HG02884 (cell line): ENCODE results near the gene TMEM185A.
"Not testable (repeated sequence)": the region's sequence is repeated elsewhere in the genome, so short reads cannot be mapped to it uniquely, and the experiment has no call there.

ENCODE experiments used
- ATAC-seq: cut with Tn5 transposase; IDR thresholded peaks from one replicate; pipeline ENCODE4 v1.9.1; 2021; ENCODE audit warnings: mild to moderate bottlenecking, moderate library complexity; ENCODE audit not compliant: unreplicated experiment

Gene TMEM185A

DNA sequence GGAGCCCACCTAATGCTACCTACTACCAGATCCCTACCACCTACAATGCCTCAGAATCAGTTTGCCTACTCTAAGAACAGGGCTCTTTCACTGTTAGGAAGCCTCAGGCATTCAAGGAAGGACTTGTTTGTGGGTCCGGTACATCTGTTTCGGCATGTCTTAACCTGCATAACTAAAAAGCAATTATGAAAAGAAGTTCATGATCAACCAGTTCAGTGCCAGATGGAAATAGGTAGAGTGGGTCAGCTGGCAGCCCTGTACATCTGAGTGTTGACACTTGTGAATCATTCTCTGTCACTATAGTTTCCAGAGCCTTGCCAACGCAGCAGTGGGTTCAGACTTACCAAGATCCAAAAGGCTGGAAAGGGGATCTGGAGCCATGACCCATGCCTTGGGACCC, 3.3 kb downstream of the TMEM185A start:
- ATAC-seq = no peak

DNA sequence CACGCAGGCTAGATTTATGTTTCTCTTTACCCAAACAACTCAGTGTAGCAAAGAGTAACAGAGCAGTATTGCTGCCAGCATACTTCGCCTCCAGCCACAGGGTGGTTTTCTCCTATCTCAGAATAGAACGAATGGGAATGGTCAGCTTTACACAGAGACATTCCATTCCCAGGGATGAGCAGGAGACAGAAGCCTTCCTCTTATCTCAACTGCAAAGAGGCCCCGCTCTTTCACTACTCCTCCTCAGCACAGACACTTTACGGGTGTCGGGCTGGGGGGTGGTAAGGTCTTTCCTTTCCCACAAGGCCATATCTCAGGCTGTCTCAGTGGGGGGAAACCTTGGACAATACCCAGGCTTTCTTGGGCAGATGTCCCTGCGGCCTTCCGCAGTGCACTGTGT, 4.8 kb downstream of the TMEM185A start:
- not testable (repeated sequence) for ATAC-seq

DNA sequence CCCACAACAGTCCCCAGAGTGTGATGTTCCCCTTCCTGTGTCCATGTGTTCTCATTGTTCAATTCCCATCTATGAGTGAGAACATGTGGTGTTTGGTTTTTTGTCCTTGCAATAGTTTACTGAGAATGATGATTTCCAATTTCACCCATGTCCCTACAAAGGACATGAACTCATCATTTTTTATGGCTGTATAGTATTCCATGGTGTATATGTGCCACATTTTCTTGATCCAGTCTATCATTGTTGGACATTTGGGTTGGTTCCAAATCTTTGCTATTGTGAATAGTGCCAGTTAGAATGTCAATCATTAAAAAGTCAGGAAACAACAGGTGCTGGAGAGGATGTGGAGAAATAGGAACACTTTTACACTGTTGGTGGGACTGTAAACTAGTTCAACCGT, 11.9 kb downstream of the TMEM185A start:
- not testable (repeated sequence) for ATAC-seq

DNA sequence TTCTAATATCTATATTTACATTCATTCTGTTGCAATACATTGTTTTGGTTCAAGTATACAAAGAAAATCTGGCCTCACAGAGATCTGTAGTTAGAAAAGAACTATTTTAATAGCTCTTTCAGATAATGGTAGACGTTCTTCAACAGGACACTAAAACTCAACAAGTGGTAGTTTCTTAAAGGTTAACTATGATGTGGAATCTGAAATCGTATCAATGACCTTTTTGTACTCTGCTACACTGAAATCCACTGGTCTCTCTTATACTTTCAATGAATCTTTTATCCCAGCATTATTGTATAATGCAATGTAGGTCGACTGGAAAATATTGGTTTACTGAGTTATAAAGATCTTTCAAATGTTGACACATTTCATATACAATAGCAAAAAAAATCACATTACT, 12.7 kb downstream of the TMEM185A start:
- ATAC-seq = no peak

DNA sequence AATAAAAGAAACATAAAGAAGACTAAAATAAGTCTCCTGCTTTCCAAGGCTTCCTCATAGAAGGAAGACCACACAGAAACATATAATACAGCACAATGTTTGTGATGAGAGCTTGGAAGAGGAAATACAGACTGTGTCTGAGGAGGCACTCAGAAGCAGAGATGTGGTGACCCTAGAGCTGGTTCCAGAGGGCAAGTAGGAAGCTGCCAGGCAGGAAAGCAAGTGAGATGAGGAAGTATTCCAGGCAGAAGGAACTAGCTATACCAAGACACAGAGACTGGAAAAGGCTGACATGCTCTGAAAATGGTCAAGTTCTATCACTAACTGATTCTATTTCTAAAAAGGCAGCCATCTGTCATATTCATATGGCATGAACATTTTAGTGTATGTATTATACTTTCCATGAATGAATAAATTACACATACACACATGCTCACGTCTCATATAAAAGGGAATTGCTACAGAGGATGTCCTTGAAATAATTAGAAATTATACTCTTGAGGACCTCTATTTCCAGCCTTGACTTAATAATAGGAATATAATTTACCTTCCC, 19.9 kb downstream of the TMEM185A start:
- no peak for ATAC-seq

DNA sequence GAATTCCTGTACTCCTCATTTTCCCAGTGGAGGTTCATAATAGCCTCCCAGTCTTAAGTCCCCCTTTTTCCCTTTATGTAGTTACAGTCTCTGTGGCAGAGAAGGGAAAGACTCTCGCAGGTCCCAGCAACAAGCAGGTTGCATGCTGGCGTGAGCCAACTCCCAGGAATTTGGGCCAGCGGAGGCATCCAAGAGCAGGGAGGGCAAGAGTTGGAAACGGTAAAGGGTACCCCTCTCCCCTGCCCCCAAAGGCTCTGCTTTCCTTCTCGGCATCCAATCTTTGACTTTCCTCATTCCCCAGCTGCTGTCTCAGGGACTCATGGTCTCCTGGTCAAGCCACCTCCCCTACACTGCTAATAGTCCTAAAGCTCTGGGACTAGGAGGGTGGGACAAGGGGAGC, 21.1 kb downstream of the TMEM185A start:
- ATAC-seq = no peak

DNA sequence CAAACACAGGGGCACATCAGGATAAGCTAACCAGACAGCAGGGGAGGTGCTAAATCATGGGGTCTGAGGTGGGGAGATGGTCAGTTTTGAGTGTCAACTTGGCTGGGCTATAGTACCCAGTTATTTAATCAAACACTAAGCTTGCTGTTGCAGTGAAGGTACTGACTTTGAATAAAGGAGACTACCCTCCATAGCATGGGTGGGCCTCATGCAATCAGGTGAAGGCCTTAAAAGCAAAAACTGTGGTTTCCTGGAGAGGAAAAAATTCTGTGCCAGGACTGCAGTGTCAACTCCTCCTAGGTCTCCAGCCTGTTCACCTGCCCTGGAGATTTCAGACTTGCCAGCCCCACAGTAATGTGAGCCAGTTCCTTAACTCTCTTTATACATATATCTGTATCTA, 23.9 kb downstream of the TMEM185A start:
- ATAC-seq = no peak

DNA sequence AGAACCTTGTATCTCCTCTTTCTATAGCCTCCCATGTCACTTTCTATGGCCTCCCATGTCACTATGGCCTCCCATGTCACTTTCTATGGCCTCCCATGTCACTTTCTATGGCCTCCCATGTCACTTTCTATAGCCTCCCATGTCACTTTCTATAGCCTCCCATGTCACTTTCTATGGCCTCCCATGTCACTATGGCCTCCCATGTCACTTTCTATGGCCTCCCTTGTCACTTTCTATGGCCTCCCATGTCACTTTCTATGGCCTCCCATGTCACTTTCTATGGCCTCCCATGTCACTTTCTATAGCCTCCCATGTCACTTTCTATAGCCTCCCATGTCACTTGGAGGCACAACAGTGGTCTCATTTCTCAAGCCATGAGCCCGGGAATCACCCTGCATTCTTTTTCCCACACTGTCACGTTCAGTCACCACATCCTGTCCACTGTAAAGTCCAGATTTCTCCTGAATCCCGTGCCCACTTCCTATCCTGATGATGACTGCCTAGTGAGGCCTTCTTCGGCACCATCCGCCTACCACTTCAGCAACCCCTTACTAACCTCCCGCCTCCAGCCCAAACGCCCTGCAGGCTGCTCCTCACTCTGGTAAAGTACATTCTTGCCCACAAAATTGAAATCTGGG, 26.2 kb downstream of the TMEM185A start:
- ATAC-seq = not testable (repeated sequence)

DNA sequence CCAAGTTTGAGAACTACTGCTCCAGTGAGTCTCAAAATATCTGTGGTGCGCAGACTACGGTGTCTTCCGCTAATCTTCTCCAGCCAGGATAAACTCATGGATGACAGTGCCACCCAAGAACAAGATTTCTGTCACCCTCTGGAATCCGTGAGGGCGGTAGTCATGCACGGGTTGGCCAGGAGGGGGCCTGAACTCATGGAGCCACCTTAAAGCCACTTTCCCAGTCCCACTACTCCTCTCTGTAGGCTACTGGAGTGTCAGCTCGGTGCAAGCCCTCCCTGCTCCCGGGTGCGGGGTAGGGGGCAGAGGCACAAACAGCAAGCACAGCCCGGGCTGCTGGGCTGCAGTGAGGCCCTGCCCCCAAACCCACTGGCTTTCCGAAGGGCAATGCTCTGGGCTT, 33.0 kb downstream of the TMEM185A start:
- ATAC-seq = not testable (repeated sequence)

DNA sequence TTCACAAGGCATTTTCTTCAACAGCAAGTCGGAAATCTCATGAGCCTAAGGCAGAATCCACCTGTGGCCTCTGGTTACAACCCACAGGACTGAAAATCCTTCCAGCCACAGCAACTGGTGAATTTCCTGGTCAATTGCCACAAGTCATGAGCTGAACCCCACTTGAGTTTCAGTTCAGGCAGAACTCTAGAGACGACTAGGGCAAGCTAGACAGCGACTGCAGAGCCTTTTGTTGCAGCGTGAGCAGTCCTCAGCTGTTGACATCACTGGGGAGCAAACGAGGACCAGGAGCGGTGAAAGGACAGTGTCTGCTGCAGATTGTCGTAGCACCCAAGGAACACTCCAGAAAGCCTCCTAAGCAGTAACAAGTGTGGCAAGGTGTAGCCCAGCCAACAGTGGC, 35.6 kb downstream of the TMEM185A start:
- ATAC-seq = not testable (repeated sequence)

DNA sequence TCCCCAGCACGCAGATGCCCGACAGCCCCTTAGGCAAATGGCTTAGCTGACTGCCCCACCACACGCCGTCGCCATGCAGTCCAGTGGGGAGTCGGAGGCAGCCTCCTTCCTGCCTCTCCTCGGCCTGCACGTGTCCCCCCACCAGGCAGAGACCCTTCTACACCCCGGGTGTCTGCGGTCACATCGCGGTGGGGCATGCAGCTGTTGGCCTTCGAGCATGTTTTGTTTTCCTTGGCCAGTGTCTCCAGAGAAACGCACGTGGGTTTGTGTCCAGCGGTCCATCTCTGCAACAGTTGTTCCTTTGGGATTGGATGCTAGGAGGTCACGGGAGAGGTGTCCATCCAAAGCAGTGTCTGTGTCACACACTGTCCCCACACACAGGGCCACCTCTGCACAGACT, 36.4 kb downstream of the TMEM185A start, which contains the start of gene HSFX2:
HSFX2 (minus strand) TSS at position 101 of the 400 bp plus-strand sequence. CDS start 614 bp downstream, outside the sequence.
- not testable (repeated sequence) for ATAC-seq

DNA sequence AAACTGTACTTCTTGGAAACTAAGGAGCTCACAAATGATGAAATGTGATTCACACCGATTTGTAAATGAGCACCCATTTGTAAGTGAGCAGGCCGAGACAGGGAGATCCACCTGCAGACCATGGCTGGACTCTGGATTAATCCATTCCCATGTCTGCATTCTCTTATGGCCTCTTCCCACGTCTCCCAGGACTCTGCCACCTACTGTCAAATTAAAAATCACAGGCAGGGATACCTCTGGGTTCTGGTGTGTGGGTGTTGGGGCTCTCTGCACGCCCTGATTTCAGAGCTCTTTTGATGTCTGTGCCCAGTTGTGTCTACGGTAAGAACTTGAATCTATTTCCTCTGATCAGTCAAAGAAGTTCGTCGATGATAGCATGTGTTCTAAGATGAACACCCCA, 40.6 kb downstream of the TMEM185A start:
- not testable (repeated sequence) for ATAC-seq

DNA sequence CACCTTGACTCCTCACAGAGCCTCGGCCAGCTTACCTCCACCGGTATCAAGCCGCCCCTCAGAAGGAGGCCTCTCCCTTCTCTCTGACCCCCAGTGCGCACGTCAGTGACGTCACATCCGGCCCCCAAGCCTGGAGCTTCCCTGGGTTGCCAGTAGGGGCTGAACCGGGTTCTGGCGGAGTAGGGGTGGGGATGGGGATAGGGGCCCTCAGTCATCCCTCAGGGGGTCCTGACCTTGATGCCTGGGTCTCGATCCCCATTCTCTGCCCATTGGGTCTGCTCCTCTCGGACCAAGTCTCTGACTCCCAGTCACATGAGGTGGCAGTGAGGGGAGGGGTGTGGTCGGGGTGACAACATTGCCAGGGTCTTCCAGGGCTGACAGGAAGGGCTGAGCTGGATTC, 44.2 kb downstream of the TMEM185A start, which contains the start of gene MAGEA9B:
MAGEA9B (minus strand) TSS at position 101 of the 400 bp plus-strand sequence. CDS start 4,280 bp downstream, outside the sequence.
- ATAC-seq = not testable (repeated sequence)

DNA sequence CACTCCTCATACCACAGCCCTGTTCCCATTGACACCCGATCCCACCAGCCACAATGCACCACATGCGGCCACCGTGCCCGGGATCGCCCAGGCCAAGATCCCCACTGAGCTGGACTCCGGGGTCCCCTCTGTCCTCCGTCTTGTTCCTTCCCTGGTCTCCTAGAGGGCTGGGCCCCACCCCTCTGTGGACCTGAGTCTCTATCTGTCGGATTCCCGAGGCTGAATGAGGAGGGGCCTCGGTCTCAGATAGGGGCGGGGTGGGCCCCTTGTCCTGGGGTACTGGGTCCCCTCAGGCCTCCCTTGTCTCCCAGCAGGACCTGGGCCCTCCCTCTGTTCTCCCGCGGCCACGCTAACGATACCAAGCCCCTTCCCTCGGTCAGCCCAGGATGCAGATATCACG, 46.0 kb downstream of the TMEM185A start:
- not testable (repeated sequence) for ATAC-seq

DNA sequence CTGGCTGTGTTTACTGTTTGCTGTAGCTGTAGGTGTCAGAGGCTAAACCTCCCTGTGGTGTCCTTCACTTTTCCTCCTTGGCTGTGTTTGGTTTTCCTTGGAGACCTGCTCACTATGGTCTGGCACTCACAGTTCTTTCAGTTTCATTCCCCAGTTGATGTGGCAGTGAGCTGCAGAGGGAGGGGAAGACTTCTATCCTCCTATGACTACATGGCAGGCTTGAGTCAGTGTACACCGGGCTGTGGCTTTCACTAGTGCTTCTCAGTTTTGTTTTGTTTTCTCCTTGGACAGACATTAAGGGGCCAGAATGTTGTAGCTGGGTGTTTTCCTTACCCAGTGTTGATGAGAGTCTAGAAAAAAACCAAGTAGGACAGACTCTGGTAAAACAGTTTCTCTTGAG, 58.1 kb downstream of the TMEM185A start:
- peak; percentile 100 for ATAC-seq

DNA sequence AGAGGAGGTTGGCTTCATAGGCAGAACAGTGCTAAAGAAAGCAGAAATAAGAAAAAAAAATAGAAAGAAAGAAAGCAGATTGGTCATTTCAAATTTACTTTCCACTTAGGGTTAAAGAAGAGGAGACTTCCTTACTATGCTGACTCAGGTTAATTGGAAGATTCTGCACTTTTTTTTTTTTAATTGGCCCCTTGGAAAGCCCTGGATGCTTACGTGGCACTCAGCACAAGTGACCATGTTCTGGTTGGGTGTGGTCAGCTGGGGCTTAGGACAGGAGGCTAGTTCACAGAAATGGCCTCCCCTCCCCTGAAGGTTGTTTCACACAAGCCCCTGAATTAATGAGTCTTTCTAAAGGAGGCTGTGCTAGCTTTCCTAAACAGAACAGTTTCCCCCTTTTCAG, 58.8 kb downstream of the TMEM185A start:
- ATAC-seq = no peak

DNA sequence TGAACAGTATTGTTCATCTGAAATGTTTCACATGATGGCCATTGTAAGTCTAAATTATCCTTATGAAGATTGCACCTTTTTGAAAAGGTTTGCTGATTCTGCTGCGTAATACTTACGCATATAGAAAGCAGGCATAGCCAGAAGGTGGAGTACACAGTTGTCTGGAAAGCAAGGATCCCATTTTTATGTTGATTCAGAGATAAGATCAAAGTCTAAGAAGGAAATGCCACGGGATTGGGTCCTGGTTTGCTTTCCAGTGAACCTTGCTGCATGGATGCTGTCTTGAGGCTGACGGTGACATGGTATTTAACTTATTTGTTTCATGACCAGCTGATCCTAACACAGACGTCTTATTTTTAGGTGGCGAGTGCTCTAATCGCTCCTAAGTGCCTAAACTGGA, 59.8 kb downstream of the TMEM185A start:
- no peak for ATAC-seq

DNA sequence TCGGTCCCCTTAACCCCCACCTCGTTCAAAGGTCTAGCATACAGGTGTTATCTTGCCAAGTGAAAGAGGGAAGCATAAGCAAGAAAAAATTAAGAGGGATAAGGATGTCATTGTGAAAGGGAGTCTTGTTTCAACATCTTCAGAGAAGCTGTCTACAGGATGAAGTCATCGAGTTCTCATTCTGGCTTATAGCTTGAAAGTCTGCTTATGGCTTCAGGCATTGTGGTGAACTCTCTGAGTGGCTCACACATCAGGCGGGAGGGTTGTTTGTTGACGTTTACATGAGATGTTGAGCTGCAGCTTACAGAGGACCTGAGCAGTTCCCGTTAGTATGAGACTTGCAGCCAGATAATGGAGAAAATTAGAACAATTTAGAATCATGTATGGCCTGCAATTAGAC, 60.9 kb downstream of the TMEM185A start:
- no peak for ATAC-seq

DNA sequence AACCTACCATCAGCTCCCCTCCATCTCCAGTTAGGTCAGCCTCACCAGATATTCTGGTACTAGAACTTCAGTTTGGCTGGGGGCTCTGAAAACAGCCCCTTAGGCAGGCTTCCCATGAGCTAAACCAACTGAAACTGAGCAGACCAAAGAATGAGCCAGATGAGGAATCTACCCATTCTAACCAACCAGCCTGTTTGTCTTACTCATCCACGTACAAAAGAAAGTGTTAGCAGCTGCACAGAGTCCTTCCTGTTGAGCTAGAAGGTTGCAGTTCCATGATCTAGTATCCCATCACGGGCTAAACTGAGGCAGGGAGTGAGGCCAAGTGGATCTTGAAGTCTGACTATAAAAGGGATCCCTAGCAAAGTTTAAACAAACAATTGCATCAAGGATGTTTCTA, 61.8 kb downstream of the TMEM185A start:
- no peak for ATAC-seq

DNA sequence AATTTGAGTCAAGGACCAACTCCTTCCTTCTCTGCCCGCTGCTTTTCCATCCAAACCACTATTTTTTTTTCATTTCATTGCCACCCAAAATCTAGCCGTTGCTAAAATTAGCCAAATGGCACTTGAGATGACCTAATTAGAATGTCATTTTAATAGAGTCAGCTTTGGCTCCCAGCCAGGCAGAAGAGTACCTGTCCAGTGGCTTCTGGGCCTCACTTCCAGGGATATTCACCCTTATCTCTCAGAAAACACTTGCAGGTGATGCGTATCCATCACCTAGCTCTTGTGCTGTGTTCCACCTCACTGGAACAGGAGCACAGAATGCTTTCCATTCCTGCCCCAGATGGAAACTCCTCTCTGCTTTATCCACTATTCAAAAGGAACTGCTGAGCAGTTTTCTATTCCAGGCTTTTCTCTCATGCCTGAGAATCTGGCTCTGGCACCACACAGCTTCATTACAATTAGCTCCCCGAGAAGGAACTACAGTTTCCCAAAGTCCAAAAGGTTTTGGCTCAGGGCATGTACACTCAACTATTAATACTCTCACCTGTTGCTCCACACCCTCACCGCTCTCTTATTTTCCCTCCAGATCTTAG, 62.8 kb downstream of the TMEM185A start:
- no peak for ATAC-seq

DNA sequence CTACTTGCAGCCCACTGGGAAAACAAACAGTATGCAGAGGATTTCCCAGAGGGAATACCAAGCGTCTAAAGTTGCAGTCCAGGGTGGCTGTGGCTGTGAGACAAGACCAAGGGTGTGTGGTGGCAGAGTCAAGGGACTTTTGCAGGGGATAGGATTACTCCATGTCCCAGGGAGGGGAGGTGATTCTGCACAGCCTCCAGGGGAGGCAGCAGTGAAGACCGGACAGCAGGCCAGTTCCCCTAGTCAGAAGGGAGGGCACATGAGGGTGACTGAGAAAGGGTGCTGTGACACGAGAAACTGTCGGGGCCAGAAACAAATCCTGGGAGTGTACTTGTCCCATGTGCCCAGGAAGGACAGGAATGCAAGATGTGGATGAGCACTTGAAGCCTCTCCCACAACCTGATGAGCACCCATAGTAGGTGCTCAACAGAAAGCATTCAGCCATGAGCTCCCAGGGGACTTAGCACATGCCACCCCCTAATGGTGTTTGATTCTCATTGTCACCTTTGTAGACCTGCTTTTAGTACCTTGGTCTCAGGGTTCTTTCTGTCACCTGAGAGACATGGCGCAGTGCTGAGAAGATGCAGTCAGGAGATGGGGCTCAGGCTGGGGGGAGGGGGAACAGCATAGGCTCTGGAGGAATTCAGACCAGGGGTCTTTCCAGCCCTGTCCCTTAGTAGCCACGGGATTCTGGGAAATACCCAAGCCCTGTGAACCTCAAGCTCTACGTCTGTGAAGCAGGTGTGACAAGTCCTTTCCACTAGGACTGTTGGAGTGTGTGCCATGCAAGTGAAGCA, 63.8 kb downstream of the TMEM185A start:
- no peak for ATAC-seq
